Lower lobe of right lung (tissue), 2 donors: ENCODE measurements around the gene SNAPIN. TPM values are rescaled to one million over a fixed set of nuclear protein-coding genes. Genes with fewer than 3 reads are reported as not detected.

Experiments used
- ATAC-seq, 2 donors: fragments of 200-7000 bp; cut with Tn5 transposase; one replicate each; pipeline ENCODE4 v1.9.1; 2020 to 2022; ENCODE audit warnings: mild to moderate bottlenecking in 2 of 2, moderate library complexity in 2 of 2
- DNase-seq: peaks from one replicate; pipeline ENCODE4 v3.0.0-alpha.2; 2020
- H3K27ac ChIP-seq: fragments of 200-600 bp; one replicate; pipeline ENCODE4 v1.8.0; 2022
- H3K27me3 ChIP-seq: fragments of 200-600 bp; one replicate; pipeline ENCODE4 v1.8.0; 2022; ENCODE audit warnings: low read depth
- H3K36me3 ChIP-seq: fragments of 200-600 bp; one replicate; pipeline ENCODE4 v1.8.0; 2022; ENCODE audit warnings: mild to moderate bottlenecking
- H3K4me1 ChIP-seq: fragments of 200-600 bp; one replicate; pipeline ENCODE4 v1.8.0; 2022
- H3K4me3 ChIP-seq: fragments of 200-600 bp; one replicate; pipeline ENCODE4 v1.8.0; 2022; ENCODE audit warnings: mild to moderate bottlenecking
- H3K9me3 ChIP-seq: fragments of 200-600 bp; one replicate; pipeline ENCODE4 v1.8.0; 2022
- intact Hi-C: fragments of 100-400 bp; cut with DNase I; formaldehyde crosslinking; loops from one replicate; pipeline ENCODE4 v1.11.0; 2022
- total RNA-seq: library from RNA; stranded (reverse); fragmentation: NEBNext Ultra II Directional; extraction: Animal tissue kit (Norgen Biotek cat#: 25700); gene quantifications from one replicate; pipeline ENCODE4 v1.2.1, GENCODE V29; 2021
- TF ChIP-seq, protein P1 (sequence below): fragments of 200-600 bp; IDR thresholded peaks from one replicate; pipeline ENCODE4 v1.8.0; 2022; ENCODE audit warnings: antibody characterized with exemption, mild to moderate bottlenecking
- donor health status: DM: no; HTN: yes; CAD: no; lungs with severe emphysema.

Gene SNAPIN
- total RNA-seq, 1 donor from 2014 or later: 40.2 TPM

DNA sequence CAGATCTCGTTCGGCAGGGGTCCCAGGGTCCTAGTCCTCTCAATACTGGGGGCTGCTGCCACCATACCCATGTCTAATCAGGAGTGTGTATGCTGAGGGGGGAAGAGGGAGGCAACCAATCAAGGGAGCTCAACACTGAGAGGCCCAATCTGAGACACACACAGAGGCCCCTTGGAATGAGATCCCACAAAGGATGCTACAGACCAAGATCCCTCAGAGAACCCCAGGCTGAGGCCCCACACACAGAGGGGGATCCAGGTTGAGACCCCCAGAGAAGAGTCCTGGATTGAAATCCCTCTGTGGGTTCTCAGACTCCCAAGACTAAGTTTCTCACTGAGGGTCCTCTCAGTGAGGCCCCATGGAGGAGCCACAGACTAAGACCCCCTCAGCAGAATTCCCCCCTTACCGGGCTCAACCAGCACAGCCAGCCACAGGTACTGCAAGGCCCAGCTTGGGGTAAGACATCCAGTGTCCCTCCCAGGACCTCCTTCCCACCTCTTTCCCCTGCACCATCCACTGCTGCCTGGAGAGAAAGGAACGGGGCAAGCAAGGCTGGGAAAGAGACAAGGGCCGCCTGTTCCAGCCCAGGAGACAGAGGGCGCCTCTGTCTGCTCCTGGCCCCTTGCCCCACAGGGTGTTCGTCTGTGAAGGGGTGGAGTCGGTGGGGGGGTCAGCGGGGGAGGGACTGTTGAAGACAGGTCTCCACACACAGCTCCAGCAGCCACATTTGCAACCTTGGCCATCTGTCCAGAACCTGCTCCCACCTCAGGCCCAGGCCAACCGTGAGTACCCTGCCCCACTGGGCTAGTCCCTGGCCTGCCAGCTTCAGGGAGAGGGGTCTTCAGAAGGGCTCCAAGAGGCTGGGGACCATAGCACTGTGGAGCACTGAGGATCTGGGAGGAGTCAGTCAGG is 30.5 kb upstream of the SNAPIN start, which contains the start of gene S100A1:
TSS of gene S100A1 (plus strand) at position 720 of the 912 bp plus-strand sequence. CDS start 2,088 bp downstream, outside the sequence.
- Histone ChIP-seq H3K36me3 (peaks cover 6% of the 10 kb centered on the region), H3K4me1 (peaks cover 68% of the 10 kb centered on the region), H3K4me3 (peak within 1 kb of the TSS; percentile 57), H3K27ac (peak within 1 kb of the TSS; percentile 88), H3K9me3 (no peaks in the 10 kb centered on the region), H3K27me3 (no peaks in the 10 kb centered on the region)
- intact Hi-C loops: no loop called here
- DNase-seq: no peak
- no peak for ATAC-seq
- TF ChIP-seq, protein P1, sequence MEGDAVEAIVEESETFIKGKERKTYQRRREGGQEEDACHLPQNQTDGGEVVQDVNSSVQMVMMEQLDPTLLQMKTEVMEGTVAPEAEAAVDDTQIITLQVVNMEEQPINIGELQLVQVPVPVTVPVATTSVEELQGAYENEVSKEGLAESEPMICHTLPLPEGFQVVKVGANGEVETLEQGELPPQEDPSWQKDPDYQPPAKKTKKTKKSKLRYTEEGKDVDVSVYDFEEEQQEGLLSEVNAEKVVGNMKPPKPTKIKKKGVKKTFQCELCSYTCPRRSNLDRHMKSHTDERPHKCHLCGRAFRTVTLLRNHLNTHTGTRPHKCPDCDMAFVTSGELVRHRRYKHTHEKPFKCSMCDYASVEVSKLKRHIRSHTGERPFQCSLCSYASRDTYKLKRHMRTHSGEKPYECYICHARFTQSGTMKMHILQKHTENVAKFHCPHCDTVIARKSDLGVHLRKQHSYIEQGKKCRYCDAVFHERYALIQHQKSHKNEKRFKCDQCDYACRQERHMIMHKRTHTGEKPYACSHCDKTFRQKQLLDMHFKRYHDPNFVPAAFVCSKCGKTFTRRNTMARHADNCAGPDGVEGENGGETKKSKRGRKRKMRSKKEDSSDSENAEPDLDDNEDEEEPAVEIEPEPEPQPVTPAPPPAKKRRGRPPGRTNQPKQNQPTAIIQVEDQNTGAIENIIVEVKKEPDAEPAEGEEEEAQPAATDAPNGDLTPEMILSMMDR: no peak

DNA sequence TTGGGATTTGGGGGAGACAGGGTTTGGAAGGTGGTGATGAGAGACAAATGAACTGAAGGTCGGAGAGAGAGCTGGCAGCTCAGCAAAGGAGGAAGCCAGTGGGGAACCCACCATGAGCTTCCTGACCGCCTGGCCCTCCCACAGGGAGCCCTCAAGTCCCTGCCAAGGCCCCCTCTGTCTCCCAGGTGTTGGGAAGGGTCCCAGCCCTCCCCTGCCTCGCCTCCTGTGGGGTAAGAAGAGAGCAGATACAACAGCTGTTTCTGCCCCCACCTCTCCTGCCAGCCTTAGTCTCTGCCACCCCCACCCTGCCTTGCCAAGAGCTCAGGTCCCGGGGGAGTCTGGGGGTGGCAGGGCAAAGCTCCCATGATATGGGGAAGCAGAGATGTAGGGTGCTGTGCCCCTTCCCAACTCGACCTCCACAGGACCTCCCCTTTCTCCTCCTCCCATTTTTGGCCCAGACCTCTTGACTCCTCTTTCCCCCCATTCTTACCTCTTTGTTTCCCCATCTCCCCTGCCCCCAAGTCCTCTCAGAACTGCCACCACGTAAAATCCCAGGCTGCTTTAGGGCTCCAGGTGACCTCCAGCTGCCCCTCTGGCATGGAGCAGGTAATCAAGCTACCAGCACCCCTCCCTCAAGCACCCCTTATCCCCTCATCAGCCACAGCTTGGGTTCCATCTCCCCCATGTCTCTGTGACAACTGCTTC is 29.7 kb upstream of the SNAPIN start:
- no peaks in the 10 kb centered on the region for H3K9me3 ChIP-seq
- peaks cover 6% of the 10 kb centered on the region for H3K36me3 ChIP-seq
- intact Hi-C loops: no loop called here
- TF ChIP-seq, protein P1: no peak
- ATAC-seq (no peak), DNase-seq (no peak)
- peak overlapping the region; percentile 6 for H3K27ac ChIP-seq
- H3K27me3 ChIP-seq: no peaks in the 10 kb centered on the region
- peaks cover 67% of the 10 kb centered on the region for H3K4me1 ChIP-seq
- H3K4me3 ChIP-seq: no peak overlapping the region

DNA sequence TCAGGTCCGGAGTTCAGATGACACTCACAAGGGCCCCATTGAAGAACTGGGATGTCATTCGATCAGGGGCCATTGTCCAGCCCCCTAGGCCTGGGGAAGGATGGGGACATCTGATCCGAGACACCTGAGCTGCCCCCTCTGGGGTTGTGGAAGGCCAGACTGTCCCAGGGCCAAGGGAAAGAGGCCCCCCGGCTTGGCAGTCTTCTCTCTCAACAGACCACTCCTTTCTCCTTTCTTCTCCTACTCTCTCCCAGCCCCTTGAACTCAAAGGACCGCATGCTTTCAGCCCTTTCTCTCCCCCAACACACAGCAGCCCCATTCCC is 29.2 kb upstream of the SNAPIN start:
- TF ChIP-seq, protein P1: no peak
- intact Hi-C loops: no loop called here
- Histone ChIP-seq H3K27ac (no peak overlapping the region), H3K9me3 (no peaks in the 10 kb centered on the region), H3K4me3 (no peak overlapping the region), H3K27me3 (no peaks in the 10 kb centered on the region), H3K4me1 (peaks cover 62% of the 10 kb centered on the region), H3K36me3 (peaks cover 6% of the 10 kb centered on the region)
- ATAC-seq (no peak), DNase-seq (no peak)

DNA sequence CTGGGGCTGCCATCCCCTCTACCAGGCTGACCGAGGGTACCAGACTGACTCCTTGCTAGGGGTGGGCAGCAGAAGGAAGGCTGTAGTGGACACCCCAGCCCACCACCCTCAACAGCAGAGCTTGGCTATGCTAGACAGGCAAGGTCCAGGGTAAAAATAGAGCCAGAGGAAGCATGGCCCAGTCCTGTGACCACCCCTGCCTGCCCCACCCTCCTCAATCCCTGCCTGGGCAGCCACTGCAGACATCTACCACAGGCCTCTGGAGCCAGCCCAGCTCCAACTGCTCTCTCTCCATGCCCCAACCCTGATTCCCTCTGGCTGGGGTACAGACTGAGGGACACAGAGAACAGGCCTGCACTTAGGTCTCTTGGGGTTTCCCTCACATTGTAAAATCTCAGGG is 28.5 kb upstream of the SNAPIN start:
- intact Hi-C loops: no loop called here
- TF ChIP-seq, protein P1: no peak
- Histone ChIP-seq H3K9me3 (no peaks in the 10 kb centered on the region), H3K27ac (peak overlapping the region; percentile 24), H3K4me3 (no peak overlapping the region), H3K36me3 (peaks cover 6% of the 10 kb centered on the region), H3K27me3 (no peaks in the 10 kb centered on the region), H3K4me1 (peaks cover 59% of the 10 kb centered on the region)
- DNase-seq (no peak), ATAC-seq (no peak)

DNA sequence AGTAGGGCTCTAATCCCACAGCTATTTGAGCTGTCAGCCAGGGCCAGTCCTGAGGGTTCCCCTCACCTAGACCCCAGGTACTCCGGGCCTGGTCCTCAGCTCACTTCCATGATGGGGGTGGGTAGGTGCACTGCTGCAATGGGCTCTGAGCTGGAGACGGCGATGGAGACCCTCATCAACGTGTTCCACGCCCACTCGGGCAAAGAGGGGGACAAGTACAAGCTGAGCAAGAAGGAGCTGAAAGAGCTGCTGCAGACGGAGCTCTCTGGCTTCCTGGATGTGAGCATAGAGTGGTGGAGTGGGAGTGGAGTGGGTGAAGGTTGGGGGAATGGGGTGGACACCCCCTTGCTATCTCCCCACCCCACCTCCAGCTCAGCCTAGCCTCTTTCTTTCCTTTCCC is 28.1 kb upstream of the SNAPIN start:
- no peak for DNase-seq
- intact Hi-C loops: no loop called here
- H3K4me1 ChIP-seq: peaks cover 59% of the 10 kb centered on the region
- no peak overlapping the region for H3K4me3 ChIP-seq
- H3K9me3 ChIP-seq: no peaks in the 10 kb centered on the region
- TF ChIP-seq, protein P1: no peak
- H3K27me3 ChIP-seq: no peaks in the 10 kb centered on the region
- no peak for ATAC-seq
- H3K27ac ChIP-seq: peak overlapping the region; percentile 24
- peaks cover 6% of the 10 kb centered on the region for H3K36me3 ChIP-seq
